NT2/D1 (cell line): Measurements from ENCODE around the gene FASN.
A peak's percentile ranks its signal among the peaks of the same experiment; 100 is the strongest.

Experiments
- DNase-seq: peaks from one replicate; pipeline ENCODE4 v3.0.0-alpha.2; 2011; ENCODE audit warnings: low read depth, low spot score
- H3K27me3 ChIP-seq: 2 replicates; pipeline ENCODE4 v1.6.0; 2011; ENCODE audit warnings: mild to moderate bottlenecking; ENCODE audit not compliant: insufficient read length, insufficient read depth
- H3K36me3 ChIP-seq: 2 replicates; pipeline ENCODE4 v1.6.1; 2011; ENCODE audit warnings: mild to moderate bottlenecking, low read length, mixed read lengths; ENCODE audit not compliant: insufficient read depth, insufficient read length
- H3K4me1 ChIP-seq: 2 replicates; pipeline ENCODE4 v1.5.1; 2011; ENCODE audit not compliant: insufficient read depth, insufficient read length
- H3K4me3 ChIP-seq: 2 replicates; pipeline ENCODE4 v1.5.1; 2011; ENCODE audit warnings: low read depth; ENCODE audit not compliant: insufficient read length
- H3K9ac ChIP-seq: 2 replicates; pipeline ENCODE4 v1.6.0; 2011; ENCODE audit warnings: low read depth; ENCODE audit not compliant: insufficient read length
- H3K9me3 ChIP-seq: 2 replicates; pipeline ENCODE4 v1.5.1; 2011; ENCODE audit warnings: mild to moderate bottlenecking, low read length; ENCODE audit not compliant: insufficient read depth
- SUZ12 ChIP-seq: IDR thresholded peaks from 2 replicates; pipeline ENCODE4 v1.6.1; 2011; ENCODE audit not compliant: insufficient read length, insufficient read depth; ENCODE audit errors: extremely low read depth
- YY1 ChIP-seq: IDR thresholded peaks from 2 replicates; pipeline ENCODE4 v1.6.1; 2011; ENCODE audit not compliant: insufficient read length, insufficient read depth
- ZNF274 ChIP-seq: IDR thresholded peaks from 2 replicates; pipeline ENCODE4 v1.6.1; 2011; ENCODE audit warnings: mild to moderate bottlenecking, low read depth, low read length

The FASN gene

GRCh38 chr17:82029391-82029790, 68.6 kb downstream of the FASN start:
- no peak for DNase-seq
- no peak for TF ChIP-seq ZNF274
- TF ChIP-seq SUZ12 = no peak
- TF ChIP-seq YY1 = no peak
- Histone ChIP-seq H3K27me3 (peaks cover 11% of the 10 kb centered on the region), H3K36me3 (peaks cover 47% of the 10 kb centered on the region), H3K9me3 (no peaks in the 10 kb centered on the region), H3K4me1 (peaks cover 33% of the 10 kb centered on the region), H3K9ac (peak overlapping the region; percentile 84), H3K4me3 (no peak overlapping the region)

DNA sequence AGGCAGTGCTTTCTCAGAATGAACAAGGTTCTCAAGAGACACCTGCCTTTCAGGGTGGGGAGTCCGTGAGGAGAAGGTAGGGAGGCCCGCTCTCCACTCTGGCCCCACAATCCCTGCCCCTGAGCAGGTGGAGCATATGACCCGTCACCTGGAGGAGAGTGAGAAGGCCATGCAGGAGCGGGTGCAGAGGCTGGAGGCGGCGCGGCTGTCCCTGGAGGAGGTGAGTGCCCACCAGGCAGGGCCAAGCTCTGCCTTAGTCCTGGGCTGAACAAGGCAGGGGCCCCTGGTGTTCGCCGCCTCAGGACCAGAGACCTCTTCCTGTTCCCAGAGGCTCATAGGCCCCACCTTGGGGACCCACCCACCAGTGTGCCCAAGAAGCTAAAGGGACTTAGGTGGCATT, 69.1 kb downstream of the FASN start:
- Histone ChIP-seq H3K4me3 (no peak overlapping the region), H3K27me3 (peaks cover 16% of the 10 kb centered on the region), H3K4me1 (peaks cover 32% of the 10 kb centered on the region), H3K9me3 (no peaks in the 10 kb centered on the region), H3K36me3 (peaks cover 47% of the 10 kb centered on the region), H3K9ac (no peak overlapping the region)
- DNase-seq = no peak
- no peak for TF ChIP-seq YY1
- TF ChIP-seq SUZ12 = no peak
- TF ChIP-seq ZNF274 = no peak
